Anterior cingulate cortex (tissue), 58 donors: Measurements from ENCODE around the gene EPHA1.

Source experiments
- DNase-seq, 58 donors: peaks; one replicate each; lab custom pipeline; 2025; lab: John Stamatoyannopoulos, UW

The EPHA1 gene

GRCh38 chr7:143391462-143392404 is 16.9 kb downstream of the EPHA1 start:
- no peak for DNase-seq

DNA sequence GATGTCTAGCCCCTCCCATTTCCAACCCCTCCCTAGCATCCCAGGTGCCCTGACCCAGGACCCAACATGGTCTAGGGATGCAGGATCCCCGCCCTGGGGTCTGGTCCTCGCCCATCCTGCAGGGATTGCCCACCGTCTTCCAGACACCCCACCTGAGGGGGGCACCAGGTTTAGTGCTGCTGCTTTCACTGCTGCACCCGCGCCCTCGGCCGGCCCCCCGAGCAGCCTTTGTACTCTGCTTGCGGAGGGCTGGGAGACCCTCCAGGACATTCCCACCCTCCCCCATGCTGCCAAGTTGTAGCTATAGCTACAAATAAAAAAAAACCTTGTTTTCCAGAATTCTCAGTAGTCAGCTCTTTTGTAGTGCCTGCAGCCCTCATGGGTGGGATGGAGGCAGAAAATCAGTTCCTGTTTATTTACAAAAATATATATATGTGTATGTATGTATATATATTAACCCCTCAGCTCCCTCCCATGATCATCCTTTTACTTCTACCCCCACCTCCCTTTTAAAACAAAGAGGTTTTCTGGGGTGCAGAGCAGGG is 17.8 kb downstream of the EPHA1 start:
- no peak for DNase-seq

DNA sequence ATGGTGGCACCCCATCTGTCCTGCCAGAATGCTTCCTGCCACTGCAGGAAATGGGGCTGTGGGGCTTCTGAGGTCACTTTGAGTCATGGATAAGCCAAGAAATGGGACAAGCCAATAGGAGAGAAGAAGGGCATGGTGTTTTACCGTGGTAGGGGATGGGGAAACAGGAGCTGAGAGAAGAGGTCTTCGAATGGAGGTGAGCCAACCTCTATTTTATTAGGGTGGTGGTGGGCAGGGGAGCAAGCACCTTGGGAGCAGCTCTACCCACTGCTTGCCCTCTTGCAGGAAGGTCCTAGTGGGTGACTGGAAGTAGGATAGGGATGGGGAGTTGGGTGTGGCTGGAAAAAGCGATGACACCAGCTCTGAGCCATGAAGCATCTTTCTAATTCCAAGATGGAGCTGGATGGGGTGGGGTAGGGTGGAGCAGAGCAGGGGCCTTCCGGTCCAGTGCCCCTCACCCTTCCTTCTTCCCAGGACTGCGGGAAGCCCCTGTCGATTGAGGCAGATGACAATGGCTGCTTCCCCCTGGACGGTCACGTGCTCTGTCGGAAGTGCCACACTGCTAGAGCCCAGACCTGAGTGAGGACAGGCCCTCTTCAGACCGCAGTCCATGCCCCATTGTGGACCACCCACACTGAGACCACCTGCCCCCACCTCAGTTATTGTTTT is 18.4 kb downstream of the EPHA1 start:
- DNase-seq = no peak

DNA sequence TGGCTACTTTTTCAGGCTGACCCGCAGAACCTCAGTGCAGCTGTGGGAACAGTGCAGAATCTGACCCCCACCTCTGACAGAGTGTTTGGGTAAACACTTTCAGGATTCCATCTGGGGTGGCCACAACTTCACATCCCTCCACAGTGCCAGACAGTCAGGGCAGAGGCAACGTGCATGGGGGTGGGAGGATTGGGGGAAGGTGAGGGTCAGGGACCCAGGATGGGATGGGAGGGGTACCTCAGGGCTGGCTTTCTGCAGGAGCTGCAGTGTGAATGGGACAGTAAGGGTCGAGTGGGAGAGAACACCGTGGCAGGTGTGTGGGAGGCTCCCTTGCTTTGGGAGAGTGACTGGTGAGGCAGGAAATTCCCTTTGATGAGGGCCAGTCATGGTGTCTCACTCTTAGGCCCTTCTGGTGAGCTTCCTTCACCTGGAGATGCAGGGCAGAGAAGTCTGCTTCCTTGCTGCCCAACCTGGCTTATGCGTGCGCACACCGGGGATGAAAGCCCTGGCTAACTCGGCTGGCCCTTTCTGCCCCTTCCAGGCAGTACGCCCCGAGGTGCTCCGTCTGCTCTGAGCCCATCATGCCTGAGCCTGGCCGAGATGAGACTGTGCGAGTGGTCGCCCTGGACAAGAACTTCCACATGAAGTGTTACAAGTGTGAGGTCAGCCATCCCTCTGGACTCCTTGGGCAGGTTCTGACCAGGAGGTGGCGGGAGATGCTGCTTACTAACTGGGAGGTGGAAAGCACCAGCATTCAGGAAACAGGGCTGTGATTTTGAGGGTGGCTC is 19.1 kb downstream of the EPHA1 start:
- DNase-seq = no peak

- DNase-seq = no peak
Measured at GRCh38 chr7:143388491-143389101, 20.1 kb downstream of the EPHA1 start.

GRCh38 chr7:143388051-143388450 is 20.6 kb downstream of the EPHA1 start:
- no peak for DNase-seq

DNA sequence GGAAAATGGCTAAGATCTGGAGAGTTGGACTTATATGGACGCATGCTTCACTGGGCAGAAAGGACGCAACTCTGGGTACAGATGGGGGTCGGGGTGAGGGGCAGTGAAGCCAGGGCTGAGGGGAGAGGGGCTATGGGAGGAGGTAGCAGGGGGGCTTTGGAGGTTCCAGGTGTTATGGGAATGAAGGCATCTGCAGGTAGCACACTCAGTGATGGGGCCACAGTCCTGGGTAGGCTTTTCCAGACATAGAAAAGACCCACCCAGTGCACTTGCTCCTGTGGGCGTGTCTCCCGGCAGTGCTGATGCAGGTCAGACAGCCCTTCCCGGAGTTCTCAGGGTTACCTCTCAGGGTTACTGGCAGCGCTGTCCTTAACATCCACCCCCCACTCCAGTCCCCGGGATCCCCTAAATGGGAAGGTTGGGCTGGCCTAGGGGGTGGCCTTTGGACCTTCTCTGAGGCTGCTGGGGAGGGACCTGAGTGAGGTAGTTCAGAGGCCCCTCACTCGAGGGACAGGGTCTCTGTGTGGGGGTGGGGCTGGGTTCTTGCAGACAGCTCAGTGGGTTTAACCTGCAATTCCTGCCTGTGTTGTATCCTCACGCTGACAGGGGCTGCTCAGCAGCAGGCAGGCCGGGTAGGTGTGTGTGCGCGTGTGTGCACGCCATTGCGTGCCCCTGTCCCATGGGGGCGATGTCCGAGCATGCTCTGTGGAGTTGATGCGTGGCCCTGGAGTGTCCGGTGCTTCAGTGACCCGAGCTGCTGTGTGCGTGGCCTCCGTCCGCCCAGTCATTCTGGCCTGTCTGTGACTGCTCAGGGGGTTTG is 21.3 kb downstream of the EPHA1 start:
- DNase-seq = no peak

GRCh38 chr7:143385891-143386781 is 22.5 kb downstream of the EPHA1 start:
- DNase-seq = peak in 4 of 58 donors; percentile 15 to 33 (median 26)

DNA sequence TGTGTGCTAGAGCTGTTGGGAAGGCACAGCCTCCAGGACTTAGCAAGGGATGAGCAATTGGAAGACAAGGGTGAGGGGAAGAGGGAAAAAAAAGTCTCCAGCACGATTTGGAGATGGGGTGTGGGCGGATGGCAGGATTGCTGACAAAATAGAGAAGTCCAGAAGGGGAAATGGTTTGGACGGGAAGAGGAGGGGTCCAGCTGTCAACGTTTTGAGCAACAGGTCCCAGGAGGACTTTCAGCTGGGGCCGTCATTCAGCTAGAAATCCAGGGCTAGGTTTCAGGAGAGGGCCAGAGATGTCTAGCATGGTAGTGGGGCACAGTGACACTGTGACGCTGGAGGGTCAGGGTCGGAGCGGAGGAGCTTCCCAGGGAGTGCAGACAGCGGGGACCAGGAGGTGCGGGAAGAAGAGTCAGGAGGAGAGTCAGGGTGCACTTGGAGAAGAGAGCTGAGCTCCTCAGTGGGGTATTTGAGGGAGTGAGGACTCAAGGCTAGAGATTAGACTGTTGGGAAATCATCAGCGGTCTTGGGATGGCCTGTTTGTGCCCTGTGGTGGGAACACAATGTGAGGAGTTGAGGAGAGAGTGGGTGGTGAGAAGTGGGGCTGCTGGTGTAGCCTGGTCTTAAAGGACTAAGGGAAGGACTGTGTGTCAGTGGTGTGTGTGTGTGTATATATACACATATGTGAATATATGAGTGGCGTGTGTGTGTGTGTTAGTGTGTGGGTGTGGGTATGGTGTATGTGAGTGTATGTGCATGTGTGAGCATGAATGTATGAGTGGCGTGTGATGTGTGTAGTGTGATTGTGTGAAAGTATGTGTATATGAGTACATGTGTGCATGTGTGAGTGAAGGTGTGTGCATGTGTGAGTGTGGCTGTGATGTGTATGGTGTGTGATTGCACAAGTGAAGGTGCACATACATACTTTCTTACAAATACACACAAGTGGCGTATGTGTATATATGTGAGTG is 23.7 kb downstream of the EPHA1 start:
- DNase-seq = no peak

DNA sequence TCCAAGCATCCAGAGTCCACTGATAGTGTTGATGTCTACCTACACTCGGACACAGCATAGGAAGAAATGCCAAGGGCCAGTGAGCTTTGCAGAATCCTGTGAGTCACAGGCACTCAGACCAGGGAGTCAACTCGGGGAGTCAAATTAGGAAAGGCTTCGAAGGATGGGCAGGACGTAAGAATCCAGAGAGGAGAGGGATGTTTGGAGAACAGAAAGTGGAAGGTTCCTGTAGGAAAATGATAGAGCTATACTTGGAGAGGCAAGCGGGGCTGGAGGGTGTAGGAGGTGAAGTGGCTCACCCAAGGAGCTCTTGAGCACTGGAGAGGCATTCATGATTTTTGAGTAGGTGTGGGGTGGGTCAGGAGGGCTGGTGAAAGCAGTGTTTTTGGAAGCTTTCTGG is 24.5 kb downstream of the EPHA1 start:
- DNase-seq = no peak

GRCh38 chr7:143383642-143383957 is 25.1 kb downstream of the EPHA1 start:
- DNase-seq = no peak

- DNase-seq = no peak
Measured at GRCh38 chr7:143382791-143383641, 25.6 kb downstream of the EPHA1 start.

GRCh38 chr7:143382126-143382790 is 26.4 kb downstream of the EPHA1 start:
- no peak for DNase-seq

GRCh38 chr7:143381427-143382125 is 27.1 kb downstream of the EPHA1 start:
- DNase-seq = peak in 37 of 58 donors; percentile 9 to 79 (median 42)
